Calu3 (cell line): ENCODE results near the gene HECW1. TPM values are rescaled to one million over a fixed set of nuclear protein-coding genes. Genes with fewer than 3 reads are reported as not detected.

Experiments
- BruUV-seq: library from RNA; stranded (reverse); fragments of 400-500 nt; replicated peaks from 2 replicates; lab custom pipeline; 2021; lab: Mats Ljungman, UMichigan
- CTCF ChIA-PET: fragments of 300-600 bp; sonication (Branson Sonifier 250); formaldehyde crosslinking; loops from one replicate; lab custom pipeline; 2022; ENCODE audit warnings: antibody characterized with exemption; lab: Charles Lee
- DNase-seq: peaks from one replicate; pipeline ENCODE4 v3.0.0; 2022
- H3K27ac Mint-ChIP-seq: one replicate; pipeline ENCODE4 v1.8.0; 2022; ENCODE audit warnings: mixed read lengths; ENCODE audit not compliant: unreplicated experiment
- H3K27me3 Mint-ChIP-seq: one replicate; pipeline ENCODE4 v1.8.0; 2022; ENCODE audit warnings: mixed read lengths; ENCODE audit not compliant: unreplicated experiment
- H3K36me3 Mint-ChIP-seq: one replicate; pipeline ENCODE4 v1.8.0; 2022; ENCODE audit warnings: mild to moderate bottlenecking, moderate library complexity, mixed read lengths; ENCODE audit not compliant: insufficient read depth, unreplicated experiment
- H3K4me1 Mint-ChIP-seq: one replicate; pipeline ENCODE4 v1.8.0; 2022; ENCODE audit warnings: mild to moderate bottlenecking, low read depth, mixed read lengths; ENCODE audit not compliant: unreplicated experiment
- H3K4me3 Mint-ChIP-seq: one replicate; pipeline ENCODE4 v1.8.0; 2022; ENCODE audit warnings: mild to moderate bottlenecking, low read depth, moderate library complexity, mixed read lengths; ENCODE audit not compliant: unreplicated experiment
- H3K9me3 Mint-ChIP-seq: one replicate; pipeline ENCODE4 v1.8.0; 2022; ENCODE audit warnings: low read depth, mixed read lengths; ENCODE audit not compliant: unreplicated experiment
- intact Hi-C: fragments of 100-400 bp; cut with micrococcal nuclease; formaldehyde crosslinking; loops from one replicate; pipeline ENCODE4 v1.10.0; 2022; ENCODE audit not compliant: unreplicated experiment
- total RNA-seq: library from RNA; stranded (reverse); gene quantifications from 2 replicates; pipeline ENCODE4 v1.2.3, GENCODE V29; 2022
- TF ChIP-seq, protein P1 (sequence below): fragments of 200-600 bp; IDR thresholded peaks from one replicate; pipeline ENCODE4 v1.8.0; 2022; ENCODE audit warnings: antibody characterized with exemption; ENCODE audit not compliant: unreplicated experiment

The HECW1 gene
- total RNA-seq, 1 experiment from 2014 or later: 0.33 TPM

DNA sequence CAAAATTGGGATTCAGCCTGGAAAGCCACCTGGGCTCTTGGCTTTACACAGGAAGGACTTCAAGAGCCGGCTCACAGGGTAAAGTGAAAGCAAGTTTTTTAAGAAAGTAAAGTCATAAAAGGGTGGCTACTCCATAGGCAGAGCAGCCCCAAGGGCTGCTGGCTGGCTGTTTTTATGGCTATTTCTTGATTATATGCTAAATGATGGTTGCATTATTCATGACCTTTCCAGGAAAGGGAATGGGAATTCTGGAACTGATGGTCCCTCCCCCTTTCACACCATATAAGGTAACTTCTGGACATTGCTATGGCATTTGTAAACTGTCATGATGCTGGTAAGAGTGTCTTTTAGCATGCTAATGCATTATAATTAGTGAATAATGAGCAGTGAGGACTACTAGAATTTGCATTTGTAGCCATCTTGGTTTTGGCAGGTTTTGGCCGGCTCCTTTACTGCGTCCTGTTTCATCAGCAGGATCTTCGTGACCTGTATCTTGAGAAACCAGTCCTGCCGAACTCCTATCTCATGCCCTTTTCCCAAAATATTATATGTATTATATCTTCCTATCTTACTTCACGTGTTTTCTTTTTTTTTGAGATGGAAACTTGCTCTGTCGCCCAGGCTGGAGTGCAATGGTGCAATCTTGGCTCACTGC, 80.5 kb downstream of the HECW1 start:
- no TSS peak for BruUV-seq
- Mint-ChIP-seq H3K4me1 (no peaks in the 10 kb centered on the region), H3K27me3 (peaks cover 48% of the 10 kb centered on the region), H3K27ac (no peak overlapping the region), H3K4me3 (no peak overlapping the region), H3K36me3 (no peaks in the 10 kb centered on the region), H3K9me3 (no peaks in the 10 kb centered on the region)
- DNase-seq: no peak
- TF ChIP-seq, protein P1, sequence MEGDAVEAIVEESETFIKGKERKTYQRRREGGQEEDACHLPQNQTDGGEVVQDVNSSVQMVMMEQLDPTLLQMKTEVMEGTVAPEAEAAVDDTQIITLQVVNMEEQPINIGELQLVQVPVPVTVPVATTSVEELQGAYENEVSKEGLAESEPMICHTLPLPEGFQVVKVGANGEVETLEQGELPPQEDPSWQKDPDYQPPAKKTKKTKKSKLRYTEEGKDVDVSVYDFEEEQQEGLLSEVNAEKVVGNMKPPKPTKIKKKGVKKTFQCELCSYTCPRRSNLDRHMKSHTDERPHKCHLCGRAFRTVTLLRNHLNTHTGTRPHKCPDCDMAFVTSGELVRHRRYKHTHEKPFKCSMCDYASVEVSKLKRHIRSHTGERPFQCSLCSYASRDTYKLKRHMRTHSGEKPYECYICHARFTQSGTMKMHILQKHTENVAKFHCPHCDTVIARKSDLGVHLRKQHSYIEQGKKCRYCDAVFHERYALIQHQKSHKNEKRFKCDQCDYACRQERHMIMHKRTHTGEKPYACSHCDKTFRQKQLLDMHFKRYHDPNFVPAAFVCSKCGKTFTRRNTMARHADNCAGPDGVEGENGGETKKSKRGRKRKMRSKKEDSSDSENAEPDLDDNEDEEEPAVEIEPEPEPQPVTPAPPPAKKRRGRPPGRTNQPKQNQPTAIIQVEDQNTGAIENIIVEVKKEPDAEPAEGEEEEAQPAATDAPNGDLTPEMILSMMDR: no peak
- CTCF ChIA-PET: no interaction called here
- intact Hi-C loops: loop anchor here (5.0 kb wide), 1 partner anchor 41 kb away; no protein-coding TSS in a partner anchor

DNA sequence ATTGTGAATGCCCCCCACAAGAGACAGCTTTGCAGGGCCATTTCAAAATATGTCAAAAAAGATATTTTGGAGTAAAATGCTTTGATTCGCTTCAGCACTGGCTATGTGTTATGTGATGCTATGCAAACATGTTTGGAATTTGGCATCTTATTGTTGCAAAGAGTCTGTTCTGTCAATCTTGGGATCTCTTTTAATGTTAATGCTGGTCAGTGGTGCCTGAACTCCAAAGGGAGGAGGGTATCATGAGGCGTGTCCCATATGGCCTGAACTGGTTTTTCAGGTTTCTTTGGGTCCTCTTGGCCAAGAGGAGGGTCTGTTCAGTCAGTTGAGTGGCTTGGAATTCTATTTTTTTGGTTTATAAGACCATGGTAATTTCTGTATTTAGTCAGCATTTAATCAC, 81.4 kb downstream of the HECW1 start:
- no peaks in the 10 kb centered on the region for H3K36me3 Mint-ChIP-seq
- H3K4me3 Mint-ChIP-seq: no peak overlapping the region
- H3K9me3 Mint-ChIP-seq: no peaks in the 10 kb centered on the region
- no peak for DNase-seq
- TF ChIP-seq, protein P1: no peak
- peaks cover 39% of the 10 kb centered on the region for H3K27me3 Mint-ChIP-seq
- intact Hi-C loops: loop anchor here (5.0 kb wide), 1 partner anchor 42 kb away; no protein-coding TSS in a partner anchor
- H3K27ac Mint-ChIP-seq: no peak overlapping the region
- CTCF ChIA-PET: no interaction called here
- H3K4me1 Mint-ChIP-seq: no peaks in the 10 kb centered on the region
- BruUV-seq: no TSS peak

DNA sequence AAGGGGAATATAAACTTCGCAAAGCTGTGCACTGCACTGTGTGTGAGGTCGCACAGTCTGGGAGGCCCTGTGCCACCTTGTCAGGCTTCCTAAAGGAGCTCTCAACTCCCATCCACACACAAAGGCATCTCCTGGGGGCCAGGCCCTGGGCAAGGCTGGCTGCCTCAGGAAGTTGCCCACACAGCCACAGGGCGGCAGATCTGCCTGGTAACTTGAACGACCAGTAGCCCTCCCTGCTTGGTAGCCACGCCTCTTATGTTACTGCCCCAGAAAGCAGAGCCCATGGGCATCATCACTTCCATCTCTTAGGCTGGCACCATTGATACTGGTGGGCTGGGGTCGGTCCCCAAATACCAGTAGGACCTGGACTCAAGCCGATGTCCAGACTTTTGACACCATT, 82.8 kb downstream of the HECW1 start:
- BruUV-seq: no TSS peak
- Mint-ChIP-seq H3K4me3 (no peak overlapping the region), H3K36me3 (no peaks in the 10 kb centered on the region), H3K9me3 (no peaks in the 10 kb centered on the region), H3K27me3 (peaks cover 27% of the 10 kb centered on the region), H3K27ac (no peak overlapping the region), H3K4me1 (no peaks in the 10 kb centered on the region)
- intact Hi-C loops: no loop called here
- no peak for DNase-seq
- CTCF ChIA-PET: no interaction called here
- TF ChIP-seq, protein P1: no peak

DNA sequence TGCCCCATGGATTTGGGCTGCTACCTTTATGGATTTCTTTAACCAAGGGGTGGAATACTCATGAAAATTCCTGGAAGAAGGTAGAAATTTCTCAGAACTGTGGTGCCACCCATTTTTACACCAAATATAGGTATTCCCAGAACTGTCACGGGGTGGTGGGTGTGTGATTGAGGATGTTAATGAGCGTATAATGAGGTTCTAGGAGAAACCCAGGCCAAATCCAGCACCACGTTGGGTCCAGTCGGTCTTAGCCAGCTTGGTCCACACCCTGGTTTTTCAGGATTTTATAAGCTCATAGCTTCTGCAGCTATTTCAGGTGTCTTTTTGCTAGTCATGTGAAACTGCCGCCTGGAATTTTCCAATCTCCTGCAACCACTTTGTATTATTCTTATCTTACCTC, 83.3 kb downstream of the HECW1 start:
- no peaks in the 10 kb centered on the region for H3K36me3 Mint-ChIP-seq
- no TSS peak for BruUV-seq
- peaks cover 22% of the 10 kb centered on the region for H3K27me3 Mint-ChIP-seq
- CTCF ChIA-PET: no interaction called here
- H3K9me3 Mint-ChIP-seq: no peaks in the 10 kb centered on the region
- H3K4me3 Mint-ChIP-seq: no peak overlapping the region
- H3K4me1 Mint-ChIP-seq: no peaks in the 10 kb centered on the region
- DNase-seq: no peak
- intact Hi-C loops: no loop called here
- TF ChIP-seq, protein P1: no peak
- H3K27ac Mint-ChIP-seq: no peak overlapping the region
